ENCODE measurements around the gene RND2.
"Not testable (repeated sequence)": the region's sequence is repeated elsewhere in the genome, so short reads cannot be mapped to it uniquely, and the experiment has no call there.

The RND2 gene

GRCh38 chr17:43024407-43025289 is at the start of gene RND2:
RND2 (plus strand) TSS chr17:43025231; CDS start chr17:43025348, 117 bp downstream.
- peak; percentile 97 for DNase-seq (ENCODE audit: low spot score)

- DNase-seq (ENCODE audit: low spot score), result no peak
Observed at GRCh38 chr17:42975265-42975664, 49.8 kb upstream of the RND2 start.

- DNase-seq (ENCODE audit: low spot score), result not testable (repeated sequence)
Observed at GRCh38 chr17:42975701-42976100, 49.3 kb upstream of the RND2 start.

- DNase-seq (ENCODE audit: low spot score), result peak; percentile 78
Observed at GRCh38 chr17:42979511-42980273, 45.3 kb upstream of the RND2 start, which contains the start of gene PTGES3L. PTGES3L (minus strand) TSS chr17:42980080; CDS start chr17:42980053, 27 bp downstream.

GRCh38 chr17:42980274-42980765 is 44.7 kb upstream of the RND2 start, which contains the start of gene RUNDC1:
RUNDC1 (plus strand) TSS chr17:42980565; CDS start chr17:42980577, 12 bp downstream.
- DNase-seq (ENCODE audit: low spot score), result peak; percentile 97

GRCh38 chr17:42980766-42981397 is 44.1 kb upstream of the RND2 start:
- no peak for DNase-seq (ENCODE audit: low spot score)

GRCh38 chr17:42982266-42982665 is 42.8 kb upstream of the RND2 start:
- DNase-seq (ENCODE audit: low spot score), result no peak

- no peak for DNase-seq (ENCODE audit: low spot score)
Observed at GRCh38 chr17:42985225-42985624, 39.8 kb upstream of the RND2 start.

- DNase-seq (ENCODE audit: low spot score), result no peak
Observed at GRCh38 chr17:42989141-42989540, 35.9 kb upstream of the RND2 start.

- DNase-seq (ENCODE audit: low spot score), result no peak
Observed at GRCh38 chr17:42989726-42990652, 35.0 kb upstream of the RND2 start.

- DNase-seq (ENCODE audit: low spot score), result no peak
Observed at GRCh38 chr17:42991471-42991870, 33.6 kb upstream of the RND2 start.

GRCh38 chr17:42992872-42993271 is 32.2 kb upstream of the RND2 start:
- DNase-seq (ENCODE audit: low spot score), result no peak

GRCh38 chr17:42993913-42994312 is 31.1 kb upstream of the RND2 start:
- not testable (repeated sequence) for DNase-seq (ENCODE audit: low spot score)

GRCh38 chr17:42997390-42997983 is 27.5 kb upstream of the RND2 start:
- DNase-seq (ENCODE audit: low spot score), result no peak

- peak; percentile 98 for DNase-seq (ENCODE audit: low spot score)
Observed at GRCh38 chr17:42997984-42998938, 26.8 kb upstream of the RND2 start, which contains the start of gene RPL27. RPL27 (plus strand) TSS chr17:42998419; CDS start chr17:42998751, 332 bp downstream.

GRCh38 chr17:42999003-42999525 is 26.0 kb upstream of the RND2 start:
- no peak for DNase-seq (ENCODE audit: low spot score)

- DNase-seq (ENCODE audit: low spot score), result not testable (repeated sequence)
Observed at GRCh38 chr17:43000894-43001293, 24.1 kb upstream of the RND2 start.

- no peak for DNase-seq (ENCODE audit: low spot score)
Observed at GRCh38 chr17:43003542-43004172, 21.4 kb upstream of the RND2 start.

Data from ecto neural progenitor cell (in vitro differentiated cells).